Suprapubic skin (tissue), 4 donors: ENCODE results near the gene IFNAR1.

Source experiments
- POLR2A ChIP-seq, 2 donors: fragments of 450-650 bp; IDR thresholded peaks; one replicate each; pipeline ENCODE4 v1.6.1; 2017; ENCODE audit warnings: antibody characterized with exemption in 2 of 2, mild to moderate bottlenecking in 2 of 2, moderate library complexity in 2 of 2
- POLR2AphosphoS5 ChIP-seq, 3 donors: sonication (generic); formaldehyde crosslinking; IDR thresholded peaks; one replicate each; pipeline ENCODE4 v1.6.1; 2017; ENCODE audit warnings: antibody characterized with exemption in 3 of 3
- TF ChIP-seq, protein P1 (sequence below), 2 donors: fragments of 200-600 bp in 1 of 2; fragments of 450-650 bp in 1 of 2; sonication (generic) in 1 of 2; IDR thresholded peaks; one replicate each; pipeline ENCODE4 v1.5.1; 2016 to 2019; ENCODE audit warnings: antibody characterized with exemption in 2 of 2, mild to moderate bottlenecking in 1 of 2, moderate library complexity in 1 of 2

DNA sequence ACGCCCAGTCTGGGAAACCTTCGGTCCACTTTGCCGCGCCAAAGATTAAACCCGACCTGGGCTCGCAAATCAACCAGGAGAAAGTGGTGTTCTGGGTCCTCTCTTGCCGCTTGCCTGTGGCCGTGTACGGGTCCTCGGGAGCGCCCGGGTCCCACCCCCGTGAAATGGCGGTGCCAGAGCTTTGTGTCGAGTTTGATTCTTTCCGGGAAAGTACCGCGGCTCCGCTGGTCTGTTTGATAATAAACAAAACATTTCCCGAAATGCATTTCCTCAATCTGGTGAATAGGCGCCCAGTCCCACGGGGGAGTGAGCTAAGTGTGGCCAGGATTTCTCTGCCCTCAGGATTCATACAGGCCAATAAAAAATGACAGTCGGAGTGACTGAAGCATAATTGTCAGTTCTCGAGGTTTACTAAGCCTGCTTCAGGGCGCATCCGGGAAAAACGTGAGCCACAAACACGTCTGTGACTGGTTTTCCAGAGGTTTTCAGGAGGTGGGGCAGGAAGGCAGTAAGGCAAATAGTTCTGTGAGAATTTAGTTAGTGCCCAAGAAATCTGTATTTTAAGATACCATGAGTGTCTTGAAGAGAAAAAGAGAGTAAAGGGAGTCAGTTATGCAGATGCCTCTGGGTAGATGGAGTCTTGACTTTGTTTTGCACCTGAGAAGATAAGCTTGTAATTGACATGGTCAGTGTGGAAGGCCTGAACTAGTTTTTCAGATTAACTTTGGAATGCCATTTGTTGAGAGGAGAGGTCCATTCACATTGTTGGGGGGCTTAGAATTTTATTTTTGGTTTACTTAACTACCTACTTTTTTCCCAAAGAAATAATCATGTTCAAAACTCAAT is 675 bp downstream of the IFNAR1 start:
- TF ChIP-seq POLR2A (IDR thresholded peaks at IDR 0.05) (no peak), POLR2AphosphoS5 (IDR thresholded peaks at IDR 0.05) (no peak)
- TF ChIP-seq, protein P1, sequence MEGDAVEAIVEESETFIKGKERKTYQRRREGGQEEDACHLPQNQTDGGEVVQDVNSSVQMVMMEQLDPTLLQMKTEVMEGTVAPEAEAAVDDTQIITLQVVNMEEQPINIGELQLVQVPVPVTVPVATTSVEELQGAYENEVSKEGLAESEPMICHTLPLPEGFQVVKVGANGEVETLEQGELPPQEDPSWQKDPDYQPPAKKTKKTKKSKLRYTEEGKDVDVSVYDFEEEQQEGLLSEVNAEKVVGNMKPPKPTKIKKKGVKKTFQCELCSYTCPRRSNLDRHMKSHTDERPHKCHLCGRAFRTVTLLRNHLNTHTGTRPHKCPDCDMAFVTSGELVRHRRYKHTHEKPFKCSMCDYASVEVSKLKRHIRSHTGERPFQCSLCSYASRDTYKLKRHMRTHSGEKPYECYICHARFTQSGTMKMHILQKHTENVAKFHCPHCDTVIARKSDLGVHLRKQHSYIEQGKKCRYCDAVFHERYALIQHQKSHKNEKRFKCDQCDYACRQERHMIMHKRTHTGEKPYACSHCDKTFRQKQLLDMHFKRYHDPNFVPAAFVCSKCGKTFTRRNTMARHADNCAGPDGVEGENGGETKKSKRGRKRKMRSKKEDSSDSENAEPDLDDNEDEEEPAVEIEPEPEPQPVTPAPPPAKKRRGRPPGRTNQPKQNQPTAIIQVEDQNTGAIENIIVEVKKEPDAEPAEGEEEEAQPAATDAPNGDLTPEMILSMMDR (IDR thresholded peaks at IDR 0.05) = no peak
